Measurements from ENCODE around the gene GAPT. TPM values are rescaled to one million over a fixed set of nuclear protein-coding genes. Genes with fewer than 3 reads are reported as not detected.
"Not testable (repeated sequence)": the region's sequence is repeated elsewhere in the genome, so short reads cannot be mapped to it uniquely, and the experiment has no call there.

GAPT gene
- total RNA-seq, 1 donor: not detected

DNA sequence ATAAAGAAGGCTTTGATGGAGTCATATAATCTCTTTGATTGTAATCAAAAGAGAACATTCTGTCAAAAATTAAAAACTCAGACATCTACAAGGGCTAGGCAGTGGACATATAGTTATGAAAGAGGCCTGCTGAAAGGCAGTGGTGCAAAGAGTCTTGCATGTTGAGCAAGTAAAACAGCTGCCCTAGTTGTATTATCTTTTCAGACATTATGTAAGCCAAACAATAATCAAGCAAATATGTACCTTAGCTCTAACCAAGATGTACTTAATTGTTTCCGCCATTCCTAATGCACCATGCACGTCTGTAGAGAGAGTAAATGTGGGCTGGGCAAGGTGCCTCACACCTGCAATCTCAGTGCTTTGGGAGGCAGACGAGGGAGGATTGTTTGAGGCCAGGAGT lies 14.3 kb downstream of the GAPT start:
- no peak for DNase-seq (ENCODE audit: low read depth)
- no peak overlapping the region for H3K4me3 ChIP-seq (ENCODE audit: low read depth, low read length)
- no peak for TF ChIP-seq CTCF (IDR thresholded peaks at IDR 0.05; ENCODE audit: insufficient read depth, low read depth, low read length)

DNA sequence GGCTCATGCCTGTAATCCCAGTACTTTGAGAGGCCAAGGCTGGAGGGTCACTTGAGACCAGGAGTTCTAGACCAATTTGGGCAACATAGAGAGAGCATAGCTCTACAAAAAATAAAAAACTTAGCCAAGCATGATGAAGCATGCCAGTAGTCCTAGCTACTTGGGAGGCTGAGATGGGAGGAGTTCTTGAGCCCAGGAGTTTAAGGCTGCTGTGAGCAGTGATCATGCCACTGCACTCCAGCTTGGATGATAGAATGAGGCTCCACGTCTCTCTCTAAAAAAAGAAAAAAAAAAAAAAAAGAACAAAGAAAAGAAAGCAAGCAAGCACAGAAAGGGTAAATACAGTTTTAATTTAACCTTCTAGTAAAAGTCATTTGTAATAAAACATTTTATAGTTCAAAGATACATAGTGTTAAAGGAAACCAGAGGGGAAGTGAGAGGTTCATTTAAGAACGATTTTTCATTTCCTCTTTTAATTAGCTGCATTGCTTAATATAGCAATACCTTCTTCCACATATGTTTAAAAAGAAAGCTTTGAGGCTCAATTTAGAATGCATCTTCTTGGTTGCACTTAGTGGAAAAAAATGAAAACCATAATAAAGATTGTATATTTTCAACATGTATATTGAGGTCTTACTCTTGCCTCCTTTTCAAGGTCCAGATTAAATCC lies 14.9 kb downstream of the GAPT start:
- TF ChIP-seq CTCF (IDR thresholded peaks at IDR 0.05; ENCODE audit: insufficient read depth, low read depth, low read length): no peak
- H3K4me3 ChIP-seq (ENCODE audit: low read depth, low read length): no peak overlapping the region
- no peak for DNase-seq (ENCODE audit: low read depth)

DNA sequence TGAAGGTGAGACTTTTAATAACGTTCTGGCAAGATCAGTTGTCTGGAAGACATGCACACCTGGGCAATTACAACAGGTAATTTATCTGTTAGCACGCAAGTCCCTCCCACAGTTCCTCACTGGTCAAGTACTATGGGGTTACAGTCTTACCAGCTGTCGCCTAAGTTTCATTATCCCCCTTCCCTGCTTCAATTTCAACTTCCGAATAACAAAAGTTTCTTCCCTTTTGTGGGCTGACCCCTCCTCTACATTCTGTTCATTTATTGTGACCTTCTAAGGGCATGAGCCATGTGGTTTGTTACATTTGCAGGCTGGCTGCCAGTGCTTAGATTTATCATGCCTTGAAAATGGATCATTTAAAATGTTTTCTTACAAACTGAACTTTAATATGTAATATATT lies 16.5 kb downstream of the GAPT start:
- H3K4me3 ChIP-seq (ENCODE audit: low read depth, low read length): no peak overlapping the region
- no peak for DNase-seq (ENCODE audit: low read depth)
- no peak for TF ChIP-seq CTCF (IDR thresholded peaks at IDR 0.05; ENCODE audit: insufficient read depth, low read depth, low read length)

DNA sequence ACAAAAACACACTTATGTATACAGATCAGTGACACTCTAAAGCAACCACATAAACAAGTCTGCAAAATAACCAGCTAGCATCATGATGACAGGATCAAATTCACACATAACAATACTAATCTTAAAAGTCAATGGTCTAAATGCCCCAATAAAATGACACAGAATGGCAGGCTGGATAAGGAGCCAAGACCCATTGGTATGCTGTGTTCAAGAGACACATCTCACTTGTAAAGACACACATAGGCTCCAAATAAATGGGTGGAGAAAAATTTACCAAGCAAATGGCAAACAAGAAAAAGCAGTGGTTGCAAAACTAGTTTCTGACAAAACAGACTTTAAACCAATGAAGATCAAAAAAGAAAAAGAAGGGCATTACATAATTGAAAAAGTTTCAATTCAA lies 26.0 kb downstream of the GAPT start:
- no peak overlapping the region for H3K4me3 ChIP-seq (ENCODE audit: low read depth, low read length)
- DNase-seq (ENCODE audit: low read depth): no peak
- no peak for TF ChIP-seq CTCF (IDR thresholded peaks at IDR 0.05; ENCODE audit: insufficient read depth, low read depth, low read length)

- no peak for TF ChIP-seq CTCF (IDR thresholded peaks at IDR 0.05; ENCODE audit: insufficient read depth, low read depth, low read length)
- DNase-seq (ENCODE audit: low read depth): no peak
- no peak overlapping the region for H3K4me3 ChIP-seq (ENCODE audit: low read depth, low read length)
Observed at GRCh38 chr5:58523956-58524355, 32.7 kb downstream of the GAPT start.

- no peak overlapping the region for H3K4me3 ChIP-seq (ENCODE audit: low read depth, low read length)
- TF ChIP-seq CTCF (IDR thresholded peaks at IDR 0.05; ENCODE audit: insufficient read depth, low read depth, low read length): no peak
- no peak for DNase-seq (ENCODE audit: low read depth)
Observed at GRCh38 chr5:58524571-58524970, 33.3 kb downstream of the GAPT start.

DNA sequence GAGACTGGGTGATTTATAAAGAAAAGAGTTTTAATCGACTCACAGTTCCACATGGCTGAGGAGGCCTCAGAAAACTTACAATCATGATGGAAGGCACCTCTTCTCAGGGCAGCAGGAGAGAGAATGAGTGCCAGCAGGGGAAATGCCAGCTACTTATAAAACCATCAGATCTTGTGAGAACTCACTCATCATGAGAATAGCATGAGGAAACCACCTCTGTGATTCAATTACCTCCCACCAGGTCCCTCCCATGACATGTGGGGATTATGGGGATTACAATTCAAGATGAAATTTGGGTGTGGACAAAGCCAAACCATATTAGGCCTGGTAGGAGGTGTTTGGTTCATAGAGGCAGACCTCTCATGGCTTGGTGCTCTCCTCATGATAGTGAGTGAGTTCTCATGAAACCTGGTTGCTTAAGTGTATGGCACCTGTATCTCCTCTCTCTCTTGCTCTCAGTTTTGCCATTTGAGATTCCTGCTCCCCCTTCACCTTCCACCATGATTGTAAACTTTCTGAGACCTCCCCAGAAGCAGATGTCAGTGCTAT lies 39.8 kb downstream of the GAPT start:
- no peak overlapping the region for H3K4me3 ChIP-seq (ENCODE audit: low read depth, low read length)
- no peak for DNase-seq (ENCODE audit: low read depth)
- TF ChIP-seq CTCF (IDR thresholded peaks at IDR 0.05; ENCODE audit: insufficient read depth, low read depth, low read length): no peak

GRCh38 chr5:58541935-58542334 lies 50.7 kb downstream of the GAPT start:
- not testable (repeated sequence) for H3K4me3 ChIP-seq (ENCODE audit: low read depth, low read length); DNase-seq (ENCODE audit: low read depth)
